ENCODE results near the gene FAM24A. TPM values are rescaled to one million over a fixed set of nuclear protein-coding genes. Genes with fewer than 3 reads are reported as not detected.
A peak's percentile ranks its signal among the peaks of the same experiment; 100 is the strongest.

The FAM24A gene
- total RNA-seq, 2 donors from 2014 or later: not detected

GRCh38 chr10:122939856-122940543 lies 29.6 kb downstream of the FAM24A start:
- Histone ChIP-seq H3K4me3 (no peak overlapping the region), H3K27me3 (replicated peaks; ENCODE audit: insufficient read depth) (no peaks in the 10 kb centered on the region), H3K9me3 (no peaks in the 10 kb centered on the region), H3K36me3 (peaks cover 8% of the 10 kb centered on the region), H3K27ac (no peak overlapping the region), H3K4me1 (ENCODE audit: control insufficient read depth in 1 of 2, low read depth in 2 of 2) (no peaks in the 10 kb centered on the region)
- ATAC-seq (ENCODE audit: insufficient number of reproducible peaks, low FRiP score, low read depth) (no peak), DNase-seq (ENCODE audit: low spot score) (no peak)
- no peak for TF ChIP-seq CTCF (IDR thresholded peaks at IDR 0.05)

GRCh38 chr10:122949296-122949695 lies 38.9 kb downstream of the FAM24A start:
- Histone ChIP-seq H3K4me1 (ENCODE audit: control insufficient read depth in 1 of 2, low read depth in 2 of 2) (peaks cover 17 to 18% of the 10 kb centered on the region in 2 donors), H3K27ac (no peak overlapping the region), H3K4me3 (no peak overlapping the region), H3K36me3 (peaks cover 5% of the 10 kb centered on the region), H3K9me3 (no peaks in the 10 kb centered on the region), H3K27me3 (replicated peaks; ENCODE audit: insufficient read depth) (no peaks in the 10 kb centered on the region)
- DNase-seq (ENCODE audit: low spot score) (no peak), ATAC-seq (ENCODE audit: insufficient number of reproducible peaks, low FRiP score, low read depth) (no peak)
- no peak for TF ChIP-seq CTCF (IDR thresholded peaks at IDR 0.05)

GRCh38 chr10:122953902-122954730 lies 43.7 kb downstream of the FAM24A start, which contains the start of gene C10orf88:
C10orf88 (minus strand) TSS chr10:122954227; CDS start chr10:122954178, 49 bp downstream.
- H3K9me3 ChIP-seq: no peaks in the 10 kb centered on the region
- H3K36me3 ChIP-seq: no peaks in the 10 kb centered on the region
- ATAC-seq (ENCODE audit: insufficient number of reproducible peaks, low FRiP score, low read depth) (peak; percentile 96), DNase-seq (ENCODE audit: low spot score) (peak; percentile 93)
- H3K27me3 ChIP-seq (replicated peaks; ENCODE audit: insufficient read depth): no peaks in the 10 kb centered on the region
- H3K4me3 ChIP-seq: peak within 1 kb of the TSS; percentile 87
- H3K4me1 ChIP-seq (ENCODE audit: control insufficient read depth in 1 of 2, low read depth in 2 of 2): peaks cover 22 to 23% of the 10 kb centered on the region in 2 donors
- TF ChIP-seq CTCF (IDR thresholded peaks at IDR 0.05): no peak
- peak within 1 kb of the TSS; percentile 46 to 49 for H3K27ac ChIP-seq

GRCh38 chr10:122954731-122955050 lies 44.3 kb downstream of the FAM24A start:
- Histone ChIP-seq H3K27me3 (replicated peaks; ENCODE audit: insufficient read depth) (no peaks in the 10 kb centered on the region), H3K9me3 (no peaks in the 10 kb centered on the region), H3K36me3 (no peaks in the 10 kb centered on the region), H3K4me1 (ENCODE audit: control insufficient read depth in 1 of 2, low read depth in 2 of 2) (peaks cover 22 to 23% of the 10 kb centered on the region in 2 donors), H3K27ac (no peak overlapping the region), H3K4me3 (peak overlapping the region; percentile 87)
- ATAC-seq (ENCODE audit: insufficient number of reproducible peaks, low FRiP score, low read depth) (no peak), DNase-seq (ENCODE audit: low spot score) (no peak)
- TF ChIP-seq CTCF (IDR thresholded peaks at IDR 0.05): no peak

GRCh38 chr10:122955892-122956291 lies 45.5 kb downstream of the FAM24A start:
- no peak for DNase-seq (ENCODE audit: low spot score)
- no peak for TF ChIP-seq CTCF (IDR thresholded peaks at IDR 0.05)
- no peaks in the 10 kb centered on the region for H3K9me3 ChIP-seq

More at GRCh38 chr10:122955892-122956291, 45.5 kb downstream of the FAM24A start:
- H3K27me3 ChIP-seq (replicated peaks; ENCODE audit: insufficient read depth): no peaks in the 10 kb centered on the region
- no peaks in the 10 kb centered on the region for H3K36me3 ChIP-seq
- no peak overlapping the region for H3K27ac ChIP-seq
- H3K4me3 ChIP-seq: no peak overlapping the region
- peaks cover 20 to 23% of the 10 kb centered on the region in 2 donors for H3K4me1 ChIP-seq (ENCODE audit: control insufficient read depth in 1 of 2, low read depth in 2 of 2)
- no peak for ATAC-seq (ENCODE audit: insufficient number of reproducible peaks, low FRiP score, low read depth)

Data from thoracic aorta (tissue), 2 donors.